NB4 (cell line): ENCODE results near the gene H1-8.

Experiments
- POLR2A ChIP-seq: IDR thresholded peaks from 2 replicates; pipeline ENCODE4 v1.6.1; 2011; ENCODE audit warnings: mild to moderate bottlenecking; ENCODE audit not compliant: insufficient read length; ENCODE audit errors: extremely low read depth
- TF ChIP-seq, protein P1 (sequence below): IDR thresholded peaks from one replicate; pipeline ENCODE4 v1.5.1; 2012; ENCODE audit warnings: low read depth, low read length

DNA sequence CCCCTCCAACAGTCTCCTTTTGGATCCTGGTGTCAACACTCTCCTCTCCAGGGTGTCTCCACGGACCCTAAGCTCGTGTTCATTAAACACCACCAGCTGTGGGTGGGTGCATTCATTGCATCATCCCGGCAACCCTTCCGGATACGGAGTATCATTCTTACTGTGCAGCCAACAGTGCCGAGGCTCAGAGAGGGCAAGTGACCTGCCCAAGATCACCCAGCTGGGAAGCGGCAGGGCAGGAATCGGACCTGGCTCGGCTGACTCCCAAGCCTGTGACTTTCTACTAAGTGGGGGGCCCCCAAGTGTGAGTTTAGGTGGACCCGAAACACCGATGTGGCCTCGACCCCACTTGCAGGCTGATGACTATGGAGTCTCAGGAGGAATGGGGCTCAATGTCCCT lies 20.4 kb downstream of the H1-8 start:
- TF ChIP-seq, protein P1, sequence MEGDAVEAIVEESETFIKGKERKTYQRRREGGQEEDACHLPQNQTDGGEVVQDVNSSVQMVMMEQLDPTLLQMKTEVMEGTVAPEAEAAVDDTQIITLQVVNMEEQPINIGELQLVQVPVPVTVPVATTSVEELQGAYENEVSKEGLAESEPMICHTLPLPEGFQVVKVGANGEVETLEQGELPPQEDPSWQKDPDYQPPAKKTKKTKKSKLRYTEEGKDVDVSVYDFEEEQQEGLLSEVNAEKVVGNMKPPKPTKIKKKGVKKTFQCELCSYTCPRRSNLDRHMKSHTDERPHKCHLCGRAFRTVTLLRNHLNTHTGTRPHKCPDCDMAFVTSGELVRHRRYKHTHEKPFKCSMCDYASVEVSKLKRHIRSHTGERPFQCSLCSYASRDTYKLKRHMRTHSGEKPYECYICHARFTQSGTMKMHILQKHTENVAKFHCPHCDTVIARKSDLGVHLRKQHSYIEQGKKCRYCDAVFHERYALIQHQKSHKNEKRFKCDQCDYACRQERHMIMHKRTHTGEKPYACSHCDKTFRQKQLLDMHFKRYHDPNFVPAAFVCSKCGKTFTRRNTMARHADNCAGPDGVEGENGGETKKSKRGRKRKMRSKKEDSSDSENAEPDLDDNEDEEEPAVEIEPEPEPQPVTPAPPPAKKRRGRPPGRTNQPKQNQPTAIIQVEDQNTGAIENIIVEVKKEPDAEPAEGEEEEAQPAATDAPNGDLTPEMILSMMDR, result no peak
- TF ChIP-seq POLR2A, result no peak
